ENCODE data around the gene TFCP2L1.

The TFCP2L1 gene

GRCh38 chr2:121294881-121295840, 10.2 kb upstream of the TFCP2L1 start:
- no peaks in the 10 kb centered on the region for H3K36me3 ChIP-seq (ENCODE audit: control insufficient read depth, low read depth, low read length)
- H3K4me3 ChIP-seq (ENCODE audit: low read length), result no peak overlapping the region
- no peaks in the 10 kb centered on the region for H3K4me1 ChIP-seq (ENCODE audit: control insufficient read depth, low read depth, low read length)
- no peak overlapping the region for H3K9ac ChIP-seq (ENCODE audit: low read length)
- no peak overlapping the region for H3K27ac ChIP-seq (ENCODE audit: low read length)
- H3K9me3 ChIP-seq (ENCODE audit: control insufficient read depth, low read depth, low read length), result no peaks in the 10 kb centered on the region
- no peaks in the 10 kb centered on the region for H3K27me3 ChIP-seq (ENCODE audit: control insufficient read depth, insufficient read depth, low read length)

- Histone ChIP-seq H3K36me3 (ENCODE audit: control insufficient read depth, low read depth, low read length) (no peaks in the 10 kb centered on the region), H3K4me1 (ENCODE audit: control insufficient read depth, low read depth, low read length) (no peaks in the 10 kb centered on the region), H3K9me3 (ENCODE audit: control insufficient read depth, low read depth, low read length) (no peaks in the 10 kb centered on the region), H3K27ac (ENCODE audit: low read length) (no peak overlapping the region), H3K27me3 (ENCODE audit: control insufficient read depth, insufficient read depth, low read length) (no peaks in the 10 kb centered on the region), H3K4me3 (ENCODE audit: low read length) (no peak overlapping the region), H3K9ac (ENCODE audit: low read length) (no peak overlapping the region)
Measured at GRCh38 chr2:121293450-121294325, 8.7 kb upstream of the TFCP2L1 start.

GRCh38 chr2:121291251-121291580, 6.2 kb upstream of the TFCP2L1 start:
- Histone ChIP-seq H3K36me3 (ENCODE audit: control insufficient read depth, low read depth, low read length) (no peaks in the 10 kb centered on the region), H3K9ac (ENCODE audit: low read length) (no peak overlapping the region), H3K9me3 (ENCODE audit: control insufficient read depth, low read depth, low read length) (no peaks in the 10 kb centered on the region), H3K4me3 (ENCODE audit: low read length) (no peak overlapping the region), H3K27me3 (ENCODE audit: control insufficient read depth, insufficient read depth, low read length) (peaks cover 11% of the 10 kb centered on the region), H3K27ac (ENCODE audit: low read length) (no peak overlapping the region), H3K4me1 (ENCODE audit: control insufficient read depth, low read depth, low read length) (no peaks in the 10 kb centered on the region)

GRCh38 chr2:121289271-121289670, 4.3 kb upstream of the TFCP2L1 start:
- H3K4me3 ChIP-seq (ENCODE audit: low read length), result no peak overlapping the region
- peaks cover 30% of the 10 kb centered on the region for H3K27me3 ChIP-seq (ENCODE audit: control insufficient read depth, insufficient read depth, low read length)
- no peaks in the 10 kb centered on the region for H3K36me3 ChIP-seq (ENCODE audit: control insufficient read depth, low read depth, low read length)
- H3K4me1 ChIP-seq (ENCODE audit: control insufficient read depth, low read depth, low read length), result no peaks in the 10 kb centered on the region
- no peaks in the 10 kb centered on the region for H3K9me3 ChIP-seq (ENCODE audit: control insufficient read depth, low read depth, low read length)
- no peak overlapping the region for H3K27ac ChIP-seq (ENCODE audit: low read length)
- no peak overlapping the region for H3K9ac ChIP-seq (ENCODE audit: low read length)

- Histone ChIP-seq H3K4me3 (ENCODE audit: low read length) (no peak overlapping the region), H3K36me3 (ENCODE audit: control insufficient read depth, low read depth, low read length) (no peaks in the 10 kb centered on the region), H3K4me1 (ENCODE audit: control insufficient read depth, low read depth, low read length) (no peaks in the 10 kb centered on the region), H3K9me3 (ENCODE audit: control insufficient read depth, low read depth, low read length) (no peaks in the 10 kb centered on the region), H3K27me3 (ENCODE audit: control insufficient read depth, insufficient read depth, low read length) (peaks cover 37% of the 10 kb centered on the region), H3K27ac (ENCODE audit: low read length) (no peak overlapping the region), H3K9ac (ENCODE audit: low read length) (no peak overlapping the region)
Measured at GRCh38 chr2:121288454-121289231, 3.6 kb upstream of the TFCP2L1 start.

- Histone ChIP-seq H3K27ac (ENCODE audit: low read length) (no peak overlapping the region), H3K4me1 (ENCODE audit: control insufficient read depth, low read depth, low read length) (no peaks in the 10 kb centered on the region)
Measured at GRCh38 chr2:121287956-121288355, 3.0 kb upstream of the TFCP2L1 start.

GRCh38 chr2:121287146-121287798, 2.3 kb upstream of the TFCP2L1 start:
- Histone ChIP-seq H3K36me3 (ENCODE audit: control insufficient read depth, low read depth, low read length) (no peaks in the 10 kb centered on the region), H3K27me3 (ENCODE audit: control insufficient read depth, insufficient read depth, low read length) (peaks cover 50% of the 10 kb centered on the region), H3K27ac (ENCODE audit: low read length) (no peak overlapping the region), H3K9ac (ENCODE audit: low read length) (no peak overlapping the region), H3K9me3 (ENCODE audit: control insufficient read depth, low read depth, low read length) (no peaks in the 10 kb centered on the region), H3K4me1 (ENCODE audit: control insufficient read depth, low read depth, low read length) (no peaks in the 10 kb centered on the region), H3K4me3 (ENCODE audit: low read length) (no peak overlapping the region)

More at GRCh38 chr2:121287956-121288355, 3.0 kb upstream of the TFCP2L1 start:
- H3K9ac ChIP-seq (ENCODE audit: low read length), result no peak overlapping the region
- peaks cover 44% of the 10 kb centered on the region for H3K27me3 ChIP-seq (ENCODE audit: control insufficient read depth, insufficient read depth, low read length)
- no peak overlapping the region for H3K4me3 ChIP-seq (ENCODE audit: low read length)
- H3K9me3 ChIP-seq (ENCODE audit: control insufficient read depth, low read depth, low read length), result no peaks in the 10 kb centered on the region
- H3K36me3 ChIP-seq (ENCODE audit: control insufficient read depth, low read depth, low read length), result no peaks in the 10 kb centered on the region

GRCh38 chr2:121286506-121286905, 1.5 kb upstream of the TFCP2L1 start:
- H3K9ac ChIP-seq (ENCODE audit: low read length), result no peak overlapping the region
- H3K36me3 ChIP-seq (ENCODE audit: control insufficient read depth, low read depth, low read length), result no peaks in the 10 kb centered on the region
- H3K27ac ChIP-seq (ENCODE audit: low read length), result no peak overlapping the region
- H3K9me3 ChIP-seq (ENCODE audit: control insufficient read depth, low read depth, low read length), result no peaks in the 10 kb centered on the region
- H3K4me1 ChIP-seq (ENCODE audit: control insufficient read depth, low read depth, low read length), result no peaks in the 10 kb centered on the region
- H3K27me3 ChIP-seq (ENCODE audit: control insufficient read depth, insufficient read depth, low read length), result peaks cover 50% of the 10 kb centered on the region
- H3K4me3 ChIP-seq (ENCODE audit: low read length), result no peak overlapping the region

GRCh38 chr2:121285926-121286325, 924 bp upstream of the TFCP2L1 start:
- Histone ChIP-seq H3K4me3 (ENCODE audit: low read length) (no peak overlapping the region), H3K9ac (ENCODE audit: low read length) (no peak overlapping the region), H3K27me3 (ENCODE audit: control insufficient read depth, insufficient read depth, low read length) (peaks cover 50% of the 10 kb centered on the region), H3K36me3 (ENCODE audit: control insufficient read depth, low read depth, low read length) (no peaks in the 10 kb centered on the region), H3K27ac (ENCODE audit: low read length) (no peak overlapping the region), H3K4me1 (ENCODE audit: control insufficient read depth, low read depth, low read length) (no peaks in the 10 kb centered on the region), H3K9me3 (ENCODE audit: control insufficient read depth, low read depth, low read length) (no peaks in the 10 kb centered on the region)

- Histone ChIP-seq H3K4me3 (ENCODE audit: low read length) (peak overlapping the region; percentile 60), H3K27ac (ENCODE audit: low read length) (no peak overlapping the region), H3K9me3 (ENCODE audit: control insufficient read depth, low read depth, low read length) (no peaks in the 10 kb centered on the region), H3K4me1 (ENCODE audit: control insufficient read depth, low read depth, low read length) (no peaks in the 10 kb centered on the region), H3K36me3 (ENCODE audit: control insufficient read depth, low read depth, low read length) (no peaks in the 10 kb centered on the region), H3K27me3 (ENCODE audit: control insufficient read depth, insufficient read depth, low read length) (peaks cover 50% of the 10 kb centered on the region), H3K9ac (ENCODE audit: low read length) (no peak overlapping the region)
Measured at GRCh38 chr2:121283670-121284462, 1.1 kb downstream of the TFCP2L1 start.

All from iPS-18a (cell line).